ENCODE results near the gene GRAPL.
"Not testable (repeated sequence)": the region's sequence is repeated elsewhere in the genome, so short reads cannot be mapped to it uniquely, and the experiment has no call there.

Gene GRAPL

DNA sequence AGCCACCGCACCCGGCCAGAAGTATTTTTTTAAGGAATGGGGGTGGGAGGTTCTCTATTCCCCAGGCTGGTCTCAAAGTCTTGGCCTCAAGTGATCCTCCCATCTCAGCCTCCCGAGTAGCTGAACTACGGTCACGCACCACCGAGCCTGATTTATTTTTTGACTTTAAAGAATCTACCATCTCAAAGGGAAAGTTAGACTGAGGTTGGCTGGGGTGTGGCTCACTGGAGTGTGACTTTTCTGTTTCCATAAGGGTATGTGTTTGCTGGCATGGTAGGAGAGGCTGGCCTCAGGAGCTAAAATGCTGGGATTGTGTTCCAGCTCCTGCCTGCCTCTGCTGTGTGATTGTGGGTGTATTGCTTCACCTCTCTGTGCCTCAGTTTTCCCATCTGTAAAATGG lies 10.6 kb downstream of the GRAPL start:
- DNase-seq, result not testable (repeated sequence)

DNA sequence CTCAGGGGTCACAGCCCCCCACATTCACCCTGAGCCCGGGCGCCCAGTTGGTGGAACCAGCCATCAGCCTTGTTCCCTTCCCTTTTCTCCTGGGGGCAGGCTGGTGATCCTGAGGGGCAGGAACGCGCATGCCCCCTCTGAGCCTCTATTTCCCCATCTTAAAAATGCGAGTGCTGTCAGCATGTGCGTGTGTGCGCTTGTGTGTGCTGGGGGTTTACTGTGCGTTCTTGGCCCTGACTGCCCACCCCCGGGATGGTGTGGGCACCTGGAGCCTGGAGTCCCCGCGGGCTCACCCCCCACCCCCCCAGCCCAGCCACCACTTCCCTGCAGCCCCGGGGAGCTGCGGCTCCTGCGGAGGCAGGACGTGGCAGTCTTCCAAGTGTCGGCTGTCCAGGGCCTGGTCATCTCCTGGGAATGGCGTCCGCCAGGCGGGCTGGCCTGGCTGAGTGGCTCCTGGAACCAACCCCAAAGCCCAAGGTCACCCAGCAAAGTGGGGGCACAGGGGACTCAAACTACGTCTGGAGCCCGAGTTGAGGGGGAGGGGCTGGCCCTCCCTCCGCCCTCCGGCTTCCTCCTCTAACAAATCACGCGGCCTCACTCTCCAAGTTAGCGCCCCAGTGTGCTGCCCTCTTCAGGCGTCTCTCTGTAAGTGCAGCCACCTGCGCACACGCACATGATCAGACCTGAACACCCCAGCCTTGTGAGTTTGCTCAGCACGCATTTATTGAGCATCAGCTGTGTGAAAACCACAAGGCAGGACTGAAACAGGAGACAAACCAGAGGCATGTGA lies 14.2 kb downstream of the GRAPL start:
- not testable (repeated sequence) for DNase-seq

DNA sequence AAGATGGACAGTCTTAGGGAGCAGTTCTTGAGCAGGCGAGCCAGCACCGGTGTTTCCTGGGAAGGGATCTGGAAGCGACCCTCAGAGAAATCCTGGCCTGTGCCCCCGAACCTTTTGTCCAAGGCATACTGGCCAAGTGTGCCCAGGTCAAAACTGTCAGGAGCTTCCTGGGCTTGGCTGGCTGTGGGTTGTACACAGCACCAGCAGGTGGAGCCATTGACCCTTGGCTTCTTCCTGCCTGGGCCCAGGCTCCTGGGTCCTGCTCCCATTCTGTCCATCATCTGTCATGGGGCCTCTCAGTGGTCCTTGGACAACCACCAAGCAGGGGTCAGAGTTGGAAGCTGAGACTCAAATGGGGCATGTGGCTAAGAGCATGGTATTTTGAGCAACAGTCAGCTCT lies 15.0 kb downstream of the GRAPL start:
- DNase-seq, result not testable (repeated sequence)

DNA sequence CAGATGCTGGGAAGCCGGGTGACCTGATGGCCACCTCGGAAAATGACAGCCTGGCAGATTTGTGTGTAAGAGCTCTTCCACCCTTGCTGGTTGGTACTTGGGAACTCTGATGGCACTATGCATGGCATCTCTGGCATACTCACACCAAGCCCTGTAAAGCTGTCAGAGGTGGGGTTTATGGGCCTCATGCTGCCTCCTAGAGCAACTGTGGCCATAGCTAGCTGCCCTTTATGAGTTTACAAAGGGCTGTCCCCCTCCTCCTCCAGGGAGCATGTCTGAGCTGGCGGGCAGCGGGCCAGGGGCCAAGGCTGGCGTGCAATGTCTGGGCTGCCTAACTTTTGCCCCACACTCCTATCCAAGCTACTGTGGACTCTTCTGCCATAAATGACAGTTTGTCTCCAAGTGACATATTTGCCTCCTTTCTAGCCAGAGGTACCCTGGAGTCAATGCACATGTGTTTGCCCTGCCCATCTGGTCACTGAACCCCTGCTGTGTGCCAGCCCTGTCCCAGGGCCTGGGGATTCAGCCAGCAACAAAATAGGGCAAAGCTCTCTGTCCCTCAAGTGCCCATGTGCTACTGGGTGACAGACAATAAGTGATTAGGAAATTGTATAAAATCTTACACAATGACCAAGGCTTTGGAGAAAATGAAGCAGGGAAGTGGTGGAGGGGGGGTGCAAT lies 15.8 kb downstream of the GRAPL start:
- DNase-seq, result not testable (repeated sequence)

DNA sequence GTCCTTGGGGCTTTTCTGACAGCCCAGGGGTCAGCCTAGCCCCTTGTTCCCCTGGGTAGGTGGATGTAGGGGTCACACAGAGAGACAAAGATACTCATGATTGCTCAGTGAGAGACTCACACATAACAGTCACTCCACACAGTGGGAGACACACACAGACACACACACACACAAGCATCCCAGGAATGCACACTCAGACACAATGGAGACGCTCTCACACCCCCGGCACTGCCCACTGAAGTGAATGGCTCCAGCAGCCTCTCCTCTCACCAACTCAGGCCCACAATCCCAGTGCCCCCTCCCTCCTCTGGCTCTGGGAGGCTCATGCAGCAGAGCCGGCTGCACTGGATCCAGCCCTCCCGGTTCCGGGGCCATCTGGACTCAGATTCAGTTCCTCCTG lies 17.0 kb downstream of the GRAPL start:
- DNase-seq, result not testable (repeated sequence)

DNA sequence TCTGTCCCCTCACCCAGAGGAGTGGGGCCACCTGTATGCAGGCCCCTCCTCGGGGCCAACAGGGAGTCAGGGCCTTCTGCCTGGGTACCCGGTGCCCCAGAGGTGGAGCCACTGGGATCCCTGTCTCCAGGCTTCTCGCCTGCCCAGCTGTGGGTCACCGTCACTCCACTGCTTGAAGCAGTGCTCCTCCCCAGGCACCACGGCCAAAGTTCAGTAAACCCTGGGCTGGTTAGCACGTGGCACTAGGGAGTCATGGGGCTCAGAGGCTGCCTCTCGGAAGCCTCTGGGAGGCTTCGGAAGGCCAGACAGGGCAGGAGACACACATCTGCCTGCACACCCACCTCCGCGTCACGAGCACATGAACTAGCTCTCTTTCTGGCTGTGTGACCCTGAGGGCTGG lies 18.1 kb downstream of the GRAPL start:
- DNase-seq, result not testable (repeated sequence)

DNA sequence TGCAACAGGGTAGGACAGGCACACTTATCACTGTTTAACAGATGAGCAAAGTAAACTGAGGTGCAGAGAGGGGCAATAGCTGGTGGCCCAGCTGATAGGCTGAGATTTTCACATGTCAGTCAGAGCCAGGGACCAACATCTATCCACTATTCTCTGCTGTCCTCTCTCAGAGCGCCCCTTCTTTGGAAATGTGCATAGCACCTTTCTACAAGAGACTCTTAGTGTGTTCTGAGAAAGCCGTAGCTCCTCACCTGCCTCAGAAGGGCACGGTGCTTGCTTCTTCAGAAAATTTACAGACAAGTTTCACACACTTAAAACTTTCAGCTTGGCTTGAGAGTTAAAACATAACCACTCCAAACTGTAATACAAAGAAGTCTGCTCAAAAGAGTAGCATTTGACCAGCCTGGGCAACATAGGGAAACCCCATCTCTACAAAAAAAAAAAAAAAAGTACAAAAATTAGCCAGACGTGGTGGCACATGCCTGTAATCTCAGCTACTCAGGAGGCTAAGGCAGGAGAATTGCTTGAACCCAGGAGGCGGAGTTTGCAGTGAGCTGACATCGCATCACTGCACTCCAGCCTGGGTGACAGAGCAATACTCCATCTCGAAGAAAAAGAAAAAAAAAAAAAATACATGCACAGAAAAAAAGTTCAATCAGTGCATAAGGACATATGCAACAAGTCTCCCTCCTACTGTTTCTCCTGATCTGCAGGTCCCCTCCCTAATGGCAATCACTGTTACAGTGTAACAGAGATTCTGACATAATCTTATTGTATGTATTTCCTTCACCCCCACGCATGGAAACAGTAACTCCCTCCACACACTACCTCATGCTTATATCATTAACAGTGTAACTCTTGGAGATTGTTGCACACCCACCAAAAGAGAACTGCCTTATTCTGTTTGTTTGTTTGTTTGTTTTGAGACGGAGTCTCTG lies 23.6 kb downstream of the GRAPL start:
- DNase-seq, result not testable (repeated sequence)

DNA sequence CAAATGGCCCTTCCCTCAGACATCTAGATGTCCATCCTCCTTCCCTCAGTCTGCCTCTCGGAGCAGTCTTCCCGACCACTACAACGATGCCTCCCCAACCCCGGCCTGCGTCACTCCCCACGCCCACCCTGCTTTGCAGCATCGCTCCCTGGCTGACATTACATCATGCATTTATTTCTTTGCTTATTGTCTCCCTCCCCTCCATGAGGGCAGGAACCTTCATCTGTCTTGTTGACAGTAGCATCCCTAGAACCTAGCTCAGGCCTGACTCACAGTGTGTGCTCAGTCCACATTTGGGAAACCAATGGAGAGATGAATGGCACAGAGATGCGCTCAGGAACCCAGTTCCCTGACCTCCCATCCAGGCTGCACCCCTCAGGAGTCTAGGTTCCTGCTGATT lies 30.2 kb downstream of the GRAPL start:
- not testable (repeated sequence) for DNase-seq

DNA sequence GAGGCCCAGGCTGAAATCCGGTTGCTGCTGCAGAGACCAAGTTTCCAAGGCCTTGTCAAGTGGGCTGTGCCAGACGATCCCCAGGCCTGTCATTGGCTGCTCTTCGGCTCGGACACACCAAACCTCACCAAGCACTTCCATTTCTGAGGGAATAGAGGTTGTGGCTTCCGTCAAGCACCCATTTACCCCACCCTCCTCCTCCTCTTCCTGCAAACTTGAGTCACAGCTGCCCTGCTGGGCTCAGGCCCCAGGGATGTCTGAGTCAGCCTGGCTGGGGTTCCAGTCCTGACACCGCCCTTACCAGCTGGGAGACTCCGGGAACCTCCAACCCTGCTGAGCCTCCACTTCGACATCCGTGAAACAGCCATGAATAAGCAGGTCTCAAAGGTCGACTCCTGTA lies 31.1 kb downstream of the GRAPL start:
- DNase-seq, result not testable (repeated sequence)

DNA sequence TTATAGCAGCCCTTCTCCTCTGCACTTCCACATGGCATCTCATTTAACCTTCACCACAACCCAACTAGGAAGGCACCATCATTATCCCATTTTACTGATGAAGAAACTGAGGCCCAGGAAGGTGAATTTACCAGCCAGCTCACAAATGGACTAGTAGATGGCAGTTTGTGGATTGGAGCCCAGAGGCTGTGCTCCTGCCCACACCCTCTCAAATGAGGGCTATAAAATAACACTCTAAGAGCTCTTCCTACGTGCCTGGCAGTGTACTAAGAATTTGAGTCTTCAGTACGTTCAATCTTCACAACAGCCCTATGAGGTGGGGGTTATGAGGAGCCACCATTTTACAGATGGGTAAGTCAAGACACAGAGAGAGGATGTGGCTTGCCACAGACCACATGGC lies 31.5 kb downstream of the GRAPL start:
- DNase-seq, result not testable (repeated sequence)

DNA sequence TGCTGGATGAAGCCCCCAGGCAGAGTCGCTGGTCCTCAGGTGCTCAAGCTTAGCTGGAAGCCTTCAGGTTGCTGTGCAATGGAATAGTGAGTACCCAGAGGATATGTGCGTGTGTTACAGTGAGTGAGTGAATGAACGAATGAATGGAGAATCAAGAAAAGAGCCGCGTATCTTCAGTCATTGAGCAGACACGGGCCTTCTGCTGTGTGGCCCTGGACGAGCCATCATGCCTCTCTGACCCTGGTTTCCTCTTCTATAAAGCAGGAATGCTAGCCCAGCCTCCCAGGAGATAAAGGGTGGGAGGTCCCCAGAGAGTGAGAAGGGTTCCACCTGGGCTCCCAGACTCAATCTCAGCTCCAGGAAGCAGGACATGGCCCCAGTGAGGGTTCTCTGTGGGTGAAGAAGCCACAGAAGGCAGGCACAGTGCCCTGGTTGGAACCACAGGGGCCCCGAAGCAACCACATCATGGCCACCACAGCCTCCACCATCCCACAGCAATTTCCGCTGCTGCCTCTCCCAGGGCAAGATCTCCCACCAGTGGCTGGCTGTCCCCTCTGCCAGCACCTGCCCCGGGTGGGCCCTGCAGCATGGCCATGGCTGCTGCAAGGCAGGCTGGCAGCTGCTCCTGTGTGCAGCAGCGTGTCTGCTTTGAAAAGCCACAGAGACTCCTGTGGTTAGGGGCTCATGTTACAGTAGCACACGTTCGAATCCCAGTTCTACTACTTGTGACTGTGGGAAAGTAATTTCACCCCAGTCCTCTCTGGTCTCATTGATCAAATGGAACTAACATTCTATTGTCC lies 34.1 kb downstream of the GRAPL start:
- not testable (repeated sequence) for DNase-seq

DNA sequence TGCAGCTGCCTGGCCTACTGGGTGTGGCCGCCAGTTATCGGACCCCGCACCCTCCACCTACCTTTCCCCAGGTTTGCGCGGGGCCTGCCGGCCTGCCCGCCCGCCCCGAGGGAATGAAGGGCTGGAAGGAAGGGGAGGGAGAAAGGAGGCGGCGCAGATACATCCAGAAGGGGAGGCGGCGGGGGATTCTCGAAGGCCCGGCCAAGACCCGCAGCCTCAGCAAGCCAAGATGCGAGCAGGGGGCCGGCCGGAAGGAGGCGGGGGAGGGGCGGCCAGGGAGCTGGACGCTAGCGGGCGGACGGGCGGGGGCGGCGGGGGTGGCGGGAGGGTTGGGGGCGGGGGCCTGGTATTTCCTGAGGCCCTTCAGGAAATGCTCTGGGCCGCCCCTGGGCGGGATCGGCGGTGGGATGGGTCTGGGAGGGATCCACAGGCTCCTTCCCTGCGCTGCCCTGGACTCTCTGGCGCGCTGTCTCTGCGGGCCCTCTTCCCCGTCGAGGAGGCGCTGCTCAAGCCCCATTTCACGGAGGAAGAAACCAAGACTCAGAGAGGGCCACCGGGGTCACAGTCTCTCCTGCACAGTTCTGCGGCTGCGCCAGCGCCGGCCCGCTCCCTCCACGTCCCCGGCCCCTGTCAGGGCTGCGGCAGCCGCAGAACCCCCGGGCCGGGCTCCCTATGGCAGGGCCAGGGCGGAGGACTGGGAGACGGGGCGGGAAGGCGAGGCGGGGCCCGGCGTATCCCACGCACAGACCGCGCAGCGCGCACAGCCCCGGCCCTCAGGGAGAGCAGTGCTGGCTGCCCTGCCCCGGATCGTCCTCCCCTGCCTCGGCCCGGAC lies 35.2 kb downstream of the GRAPL start:
- DNase-seq, result not testable (repeated sequence)

DNA sequence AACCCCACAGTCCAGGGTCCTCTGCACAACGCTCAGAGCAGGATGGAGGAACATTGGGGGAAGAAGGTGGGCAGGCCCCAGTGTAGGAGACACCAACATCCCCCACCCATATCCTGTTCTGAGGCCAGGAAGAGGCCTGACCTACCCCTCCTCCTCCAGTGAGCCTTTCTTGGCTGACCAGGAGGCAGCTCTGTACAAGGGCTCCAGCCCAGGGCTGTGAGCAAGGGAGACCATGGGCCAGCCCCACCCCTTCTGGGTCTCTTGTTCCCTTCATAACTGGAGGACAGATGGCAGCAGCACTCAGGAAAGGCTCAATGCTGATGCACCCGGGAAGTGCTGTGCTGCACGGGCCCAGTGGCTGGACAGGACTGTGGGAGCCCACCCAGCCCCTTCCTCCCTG lies 47.0 kb downstream of the GRAPL start:
- DNase-seq, result not testable (repeated sequence)

DNA sequence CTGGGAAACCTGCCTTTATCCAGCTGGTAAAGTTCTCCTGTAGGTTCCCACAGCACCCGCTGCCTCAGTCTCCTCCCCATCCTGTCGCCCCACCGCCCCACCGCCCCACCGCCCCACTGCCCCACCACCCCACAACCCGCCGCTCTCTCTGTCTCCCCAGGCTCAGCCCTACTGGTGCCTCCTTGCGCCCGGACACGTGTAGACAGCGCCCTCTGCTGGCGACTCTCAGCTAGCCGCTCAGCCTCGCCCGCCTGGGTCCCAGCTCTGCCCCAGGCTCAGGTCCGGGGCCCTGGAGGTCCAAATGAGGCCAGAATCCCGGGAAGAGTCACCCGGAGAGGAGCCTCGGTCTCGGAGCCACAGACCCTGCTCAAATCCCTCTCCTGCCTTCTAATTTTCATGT lies 48.0 kb downstream of the GRAPL start:
- not testable (repeated sequence) for DNase-seq

DNA sequence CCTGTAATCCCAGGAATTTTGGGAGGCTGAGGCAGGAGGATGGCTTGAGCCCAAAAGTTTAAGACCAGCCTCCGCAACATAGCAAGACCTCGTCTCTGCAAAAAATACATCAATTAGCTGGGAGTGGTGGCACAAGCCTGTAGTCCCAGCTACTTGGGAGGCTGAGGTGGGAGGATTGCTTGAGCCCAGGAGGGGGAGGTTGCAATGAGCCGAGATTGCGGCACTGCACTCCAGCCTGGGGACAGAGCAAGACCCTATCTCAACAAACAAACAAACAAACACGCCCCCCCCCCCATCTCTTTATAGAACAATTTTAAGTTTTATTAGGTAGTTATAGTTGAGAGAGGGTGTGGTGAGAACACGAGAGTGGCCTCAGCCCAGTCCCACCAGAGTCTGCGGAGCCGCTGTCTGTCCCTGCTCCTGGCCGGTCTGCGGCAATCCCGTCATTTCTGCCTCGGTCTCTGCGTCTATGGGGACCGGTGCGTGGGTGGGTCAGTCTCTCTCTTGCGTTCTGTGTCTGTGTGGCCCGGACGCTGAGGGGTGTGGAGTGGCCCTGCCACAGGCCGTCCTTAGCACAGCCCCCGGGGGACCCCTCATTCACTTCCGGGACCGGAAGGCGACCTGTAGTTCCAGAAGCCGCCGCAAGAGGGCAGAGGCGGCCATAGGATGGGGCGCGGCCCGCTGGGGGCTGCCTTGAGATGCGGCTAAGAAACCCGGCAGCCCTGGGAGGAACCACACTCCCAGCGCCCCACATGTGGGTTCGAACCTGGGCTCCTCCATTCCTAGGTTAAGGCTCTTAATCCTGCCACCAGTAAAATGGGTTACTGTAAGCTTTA lies 53.9 kb downstream of the GRAPL start:
- DNase-seq, result not testable (repeated sequence)

DNA sequence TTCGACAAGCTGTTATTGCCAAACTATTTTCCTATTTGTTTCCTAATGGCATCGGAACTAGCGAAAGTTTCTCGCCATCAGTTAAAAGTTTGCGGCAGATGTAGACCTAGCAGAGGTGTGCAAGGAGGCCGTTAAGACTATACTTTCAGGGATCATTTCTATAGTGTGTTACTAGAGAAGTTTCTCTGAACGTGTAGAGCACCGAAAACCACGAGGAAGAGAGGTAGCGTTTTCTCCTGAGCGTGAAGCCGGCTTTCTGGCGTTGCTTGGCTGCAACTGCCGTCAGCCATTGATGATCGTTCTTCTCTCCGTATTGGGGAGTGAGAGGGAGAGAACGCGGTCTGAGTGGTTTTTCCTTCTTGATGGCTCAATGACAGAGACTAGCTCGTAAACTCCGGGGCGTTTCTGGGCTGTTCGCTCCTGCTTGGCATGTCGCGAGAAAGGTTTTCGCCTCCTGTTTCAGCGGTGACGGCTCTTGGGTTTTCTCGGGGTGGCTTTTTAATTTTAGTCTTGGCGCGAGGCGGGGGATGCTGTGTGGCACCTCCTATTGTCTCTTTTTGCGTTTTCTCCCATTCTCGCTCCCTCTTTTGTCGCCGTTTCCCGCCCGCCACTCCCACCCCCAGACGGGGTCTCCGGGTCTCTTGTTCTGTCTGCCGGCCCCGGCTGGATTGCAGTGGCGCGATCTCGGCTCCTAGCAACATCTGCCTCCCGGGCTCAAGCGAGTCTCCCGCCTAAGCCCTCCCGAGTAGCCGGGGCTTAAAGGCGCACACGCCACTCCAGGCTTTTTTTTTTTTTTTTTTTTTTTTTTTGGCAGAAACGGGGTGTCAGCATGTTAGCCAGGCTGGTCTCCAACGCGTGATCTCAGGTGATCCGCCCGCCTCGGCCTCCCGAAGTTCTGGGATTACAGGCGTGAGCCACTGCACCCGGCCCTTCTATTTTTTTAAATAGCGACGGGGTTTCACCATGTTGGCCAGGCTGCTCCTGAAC lies 60.8 kb downstream of the GRAPL start:
- DNase-seq, result not testable (repeated sequence)

DNA sequence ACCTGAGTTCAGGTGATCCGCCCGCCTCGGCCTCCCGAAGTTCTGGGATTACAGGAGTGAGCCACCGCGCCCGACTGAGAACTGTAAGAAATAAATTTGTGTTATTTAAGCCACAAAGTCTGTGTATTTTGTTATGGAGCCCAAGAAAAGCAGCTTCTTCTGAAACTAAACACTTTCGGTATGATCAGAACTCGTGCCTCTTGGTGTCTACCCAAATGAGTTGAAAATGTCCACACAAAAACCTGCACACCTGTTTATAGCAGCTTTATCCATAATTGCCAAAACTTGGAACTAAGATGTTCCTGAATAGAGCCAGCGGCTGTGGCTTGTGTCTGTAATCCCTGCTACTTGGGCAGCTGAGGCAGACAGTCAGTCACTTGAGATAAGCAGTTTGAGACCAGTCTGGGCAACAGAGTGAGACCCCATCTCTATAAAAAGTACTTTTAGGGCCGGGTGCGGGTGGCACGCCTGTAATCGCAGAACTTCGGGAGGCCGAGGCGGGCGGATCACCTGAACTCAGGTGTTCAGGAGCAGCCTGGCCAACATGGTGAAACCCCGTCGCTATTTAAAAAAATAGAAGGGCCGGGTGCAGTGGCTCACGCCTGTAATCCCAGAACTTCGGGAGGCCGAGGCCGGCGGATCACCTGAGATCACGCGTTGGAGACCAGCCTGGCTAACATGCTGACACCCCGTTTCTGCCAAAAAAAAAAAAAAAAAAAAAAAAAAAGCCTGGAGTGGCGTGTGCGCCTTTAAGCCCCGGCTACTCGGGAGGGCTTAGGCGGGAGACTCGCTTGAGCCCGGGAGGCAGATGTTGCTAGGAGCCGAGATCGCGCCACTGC lies 61.7 kb downstream of the GRAPL start:
- not testable (repeated sequence) for DNase-seq

DNA sequence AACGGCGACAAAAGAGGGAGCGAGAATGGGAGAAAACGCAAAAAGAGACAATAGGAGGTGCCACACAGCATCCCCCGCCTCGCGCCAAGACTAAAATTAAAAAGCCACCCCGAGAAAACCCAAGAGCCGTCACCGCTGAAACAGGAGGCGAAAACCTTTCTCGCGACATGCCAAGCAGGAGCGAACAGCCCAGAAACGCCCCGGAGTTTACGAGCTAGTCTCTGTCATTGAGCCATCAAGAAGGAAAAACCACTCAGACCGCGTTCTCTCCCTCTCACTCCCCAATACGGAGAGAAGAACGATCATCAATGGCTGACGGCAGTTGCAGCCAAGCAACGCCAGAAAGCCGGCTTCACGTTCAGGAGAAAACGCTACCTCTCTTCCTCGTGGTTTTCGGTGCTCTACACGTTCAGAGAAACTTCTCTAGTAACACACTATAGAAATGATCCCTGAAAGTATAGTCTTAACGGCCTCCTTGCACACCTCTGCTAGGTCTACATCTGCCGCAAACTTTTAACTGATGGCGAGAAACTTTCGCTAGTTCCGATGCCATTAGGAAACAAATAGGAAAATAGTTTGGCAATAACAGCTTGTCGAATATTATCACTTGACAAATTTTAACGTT lies 62.5 kb downstream of the GRAPL start:
- DNase-seq, result not testable (repeated sequence)

Data from NCI-H2171 treated with DMSO at 0.1 percent for 48 hours (cell line).